A549 (cell line): ENCODE data around the gene ZNF557.

Experiments
- BHLHE40 ChIP-seq: IDR thresholded peaks from 2 replicates; pipeline ENCODE4 v1.6.1; 2012; ENCODE audit warnings: low read depth, low read length, inconsistent platforms
- CEBPB ChIP-seq, 2 experiments: fragments of >200 bp in 1 of 2; sonication (Bioruptor Twin) in 1 of 2; formaldehyde crosslinking in 1 of 2; IDR thresholded peaks; 2 replicates each; pipeline ENCODE4 v1.6.1; 2012 to 2016
- POLR2AphosphoS2 ChIP-seq: conservative IDR thresholded peaks from 2 replicates; pipeline ENCODE4 v1.6.1; 2012; ENCODE audit warnings: low read length, improper control_type of control experiment, inconsistent platforms
- TF ChIP-seq, protein P1 (sequence below): IDR thresholded peaks from 2 replicates; pipeline ENCODE4 v1.6.1; 2012
- TF ChIP-seq, protein P2 (sequence below): fragments of 250-450 bp; sonication (Bioruptor Pico); IDR thresholded peaks from 2 replicates; pipeline ENCODE4 v1.5.0; 2020; ENCODE audit warnings: low read depth, mild to moderate bottlenecking, moderate library complexity

DNA sequence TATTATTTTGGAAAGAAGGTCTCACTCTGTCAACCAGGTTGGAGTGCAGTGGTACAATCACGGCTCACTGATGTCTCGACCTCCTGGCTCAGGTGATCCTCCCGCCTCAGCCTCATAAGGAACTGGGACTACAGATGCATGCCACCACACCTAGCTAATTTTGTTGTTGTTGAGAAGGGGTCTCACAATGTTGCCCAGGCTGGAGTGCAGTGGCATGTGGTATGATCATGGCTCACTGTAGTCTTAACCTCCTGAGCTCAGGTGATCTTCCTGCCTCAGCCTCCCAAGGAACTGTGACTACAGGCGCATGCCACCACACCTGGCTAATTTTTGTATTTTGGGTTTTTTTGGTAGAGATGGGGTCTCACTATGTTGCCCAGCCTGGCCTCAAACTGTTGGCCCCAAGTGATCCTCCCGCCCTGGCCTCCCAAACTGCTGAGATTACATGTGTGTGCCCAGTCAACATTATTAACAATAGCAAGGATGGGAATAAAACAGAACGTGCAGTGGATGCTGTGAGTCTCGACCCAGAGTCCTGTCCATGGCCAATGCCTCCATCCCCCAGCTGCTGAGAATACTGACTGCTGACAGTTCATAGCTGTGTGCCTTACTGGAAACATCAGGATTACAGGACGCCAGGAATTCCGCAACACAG lies 5.6 kb upstream of the ZNF557 start:
- TF ChIP-seq, protein P1, sequence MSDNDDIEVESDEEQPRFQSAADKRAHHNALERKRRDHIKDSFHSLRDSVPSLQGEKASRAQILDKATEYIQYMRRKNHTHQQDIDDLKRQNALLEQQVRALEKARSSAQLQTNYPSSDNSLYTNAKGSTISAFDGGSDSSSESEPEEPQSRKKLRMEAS = no peak
- TF ChIP-seq, protein P2, sequence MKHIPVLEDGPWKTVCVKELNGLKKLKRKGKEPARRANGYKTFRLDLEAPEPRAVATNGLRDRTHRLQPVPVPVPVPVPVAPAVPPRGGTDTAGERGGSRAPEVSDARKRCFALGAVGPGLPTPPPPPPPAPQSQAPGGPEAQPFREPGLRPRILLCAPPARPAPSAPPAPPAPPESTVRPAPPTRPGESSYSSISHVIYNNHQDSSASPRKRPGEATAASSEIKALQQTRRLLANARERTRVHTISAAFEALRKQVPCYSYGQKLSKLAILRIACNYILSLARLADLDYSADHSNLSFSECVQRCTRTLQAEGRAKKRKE = no peak
- TF ChIP-seq BHLHE40 = no peak
- no peak for TF ChIP-seq POLR2AphosphoS2
- no peak for TF ChIP-seq CEBPB (IDR thresholded peaks at IDR 0.05)
